Measurements from ENCODE around the gene HCRTR1.

GRCh38 chr1:31640964-31641363 lies 23.5 kb downstream of the HCRTR1 start:
- no peak for TF ChIP-seq CTCF (conservative IDR thresholded peaks at IDR 0.05 in 1 of 2, IDR thresholded peaks at IDR 0.05 in 1 of 2; ENCODE audit: low read depth in 1 of 2, low read length in 2 of 2)
- no peak for TF ChIP-seq EZH2 (IDR thresholded peaks at IDR 0.05; ENCODE audit: low read length, missing control alignments)

Data from fibroblast of lung (primary cell).